GM19468 (cell line): ENCODE measurements around the gene P2RX2.

Experiments used
- ATAC-seq: cut with Tn5 transposase; IDR thresholded peaks from one replicate; pipeline ENCODE4 v1.9.1; 2021; ENCODE audit warnings: mild to moderate bottlenecking, moderate library complexity, moderate number of reproducible peaks; ENCODE audit not compliant: unreplicated experiment; ENCODE audit errors: extremely low read depth

Gene P2RX2

DNA sequence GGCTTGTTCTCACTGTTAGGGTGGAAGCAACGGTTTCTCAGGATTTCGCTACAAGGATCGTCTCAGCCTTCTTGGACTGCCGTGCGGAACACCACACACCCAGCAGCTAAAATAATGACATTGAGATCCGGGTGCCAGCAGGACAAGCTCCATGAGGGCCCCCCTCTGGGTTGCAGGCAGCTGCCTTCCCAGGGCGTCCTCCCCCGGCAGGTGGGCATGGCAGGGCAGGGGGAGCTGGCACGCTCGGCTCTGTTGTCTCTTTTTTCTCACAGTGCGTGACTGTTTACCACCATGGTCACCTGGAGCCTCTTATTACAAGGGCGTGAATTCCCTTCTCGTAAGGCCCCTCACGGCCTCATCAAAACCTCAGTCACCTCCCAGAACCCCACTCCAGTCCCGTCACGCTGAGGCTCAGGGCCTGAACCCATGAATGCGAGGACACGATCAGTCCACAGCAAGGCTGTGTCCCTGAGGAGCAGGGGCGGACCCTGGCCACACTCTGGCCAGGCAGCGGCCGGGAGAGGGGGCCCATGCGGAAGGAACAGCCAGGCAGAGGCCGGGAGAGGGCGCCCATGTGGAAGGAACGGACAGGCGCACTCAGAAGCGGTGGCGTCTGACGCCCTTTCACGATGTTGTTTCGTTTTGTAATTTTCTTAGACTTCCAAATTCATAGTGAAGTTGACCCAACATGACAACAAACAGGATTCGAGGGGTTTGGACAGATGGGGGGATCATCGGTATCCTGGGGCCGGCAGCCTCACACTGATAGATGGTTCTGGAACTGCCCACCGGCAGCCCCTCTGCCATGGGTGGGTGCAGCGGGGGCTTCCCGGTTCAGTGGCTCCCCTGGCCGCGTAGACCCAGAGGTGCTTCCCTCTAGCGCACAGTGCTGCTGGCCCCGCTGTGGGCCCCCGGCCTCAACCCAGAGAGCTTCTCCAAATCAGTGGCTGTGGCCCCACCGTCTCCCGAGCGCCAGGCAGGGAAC, 18.2 kb upstream of the P2RX2 start:
- no peak for ATAC-seq

DNA sequence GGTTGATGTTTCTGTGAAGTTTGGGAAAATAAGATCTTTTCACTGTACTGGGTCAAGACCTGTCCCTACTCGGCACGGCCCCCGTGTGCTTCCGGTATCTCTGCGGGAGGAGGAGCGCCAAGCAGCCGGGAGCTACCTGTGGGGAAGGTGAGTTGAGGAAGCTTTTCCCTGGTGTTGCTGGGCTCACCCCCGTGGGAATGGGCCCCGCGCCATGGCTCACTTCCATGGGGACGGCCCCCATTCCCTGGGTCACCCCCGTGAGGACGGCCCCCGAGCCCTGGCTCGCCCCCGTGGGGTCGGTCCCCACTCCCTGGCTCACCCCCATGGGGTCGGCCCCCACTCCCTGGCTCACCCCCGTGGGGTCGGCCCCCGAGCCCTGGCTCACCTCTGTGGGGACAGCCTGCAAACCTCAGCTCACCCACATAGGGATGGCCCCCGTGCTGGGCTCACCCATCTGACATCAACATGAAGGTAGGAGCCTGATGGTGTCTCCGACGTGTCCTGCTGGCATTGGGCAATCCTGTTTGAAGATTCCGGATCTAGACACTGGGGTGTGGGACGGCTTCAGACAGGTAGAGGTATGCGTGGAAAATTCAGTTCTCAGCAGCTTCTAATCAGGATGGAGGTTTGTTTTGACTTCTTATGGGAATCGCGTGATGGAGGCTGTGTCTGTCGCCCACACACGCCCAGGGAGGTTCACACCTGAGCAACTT, 17.2 kb upstream of the P2RX2 start:
- no peak for ATAC-seq

- no peak for ATAC-seq
These were observed 15.9 kb upstream of the P2RX2 start for GRCh38 chr12:132602572-132603239.

DNA sequence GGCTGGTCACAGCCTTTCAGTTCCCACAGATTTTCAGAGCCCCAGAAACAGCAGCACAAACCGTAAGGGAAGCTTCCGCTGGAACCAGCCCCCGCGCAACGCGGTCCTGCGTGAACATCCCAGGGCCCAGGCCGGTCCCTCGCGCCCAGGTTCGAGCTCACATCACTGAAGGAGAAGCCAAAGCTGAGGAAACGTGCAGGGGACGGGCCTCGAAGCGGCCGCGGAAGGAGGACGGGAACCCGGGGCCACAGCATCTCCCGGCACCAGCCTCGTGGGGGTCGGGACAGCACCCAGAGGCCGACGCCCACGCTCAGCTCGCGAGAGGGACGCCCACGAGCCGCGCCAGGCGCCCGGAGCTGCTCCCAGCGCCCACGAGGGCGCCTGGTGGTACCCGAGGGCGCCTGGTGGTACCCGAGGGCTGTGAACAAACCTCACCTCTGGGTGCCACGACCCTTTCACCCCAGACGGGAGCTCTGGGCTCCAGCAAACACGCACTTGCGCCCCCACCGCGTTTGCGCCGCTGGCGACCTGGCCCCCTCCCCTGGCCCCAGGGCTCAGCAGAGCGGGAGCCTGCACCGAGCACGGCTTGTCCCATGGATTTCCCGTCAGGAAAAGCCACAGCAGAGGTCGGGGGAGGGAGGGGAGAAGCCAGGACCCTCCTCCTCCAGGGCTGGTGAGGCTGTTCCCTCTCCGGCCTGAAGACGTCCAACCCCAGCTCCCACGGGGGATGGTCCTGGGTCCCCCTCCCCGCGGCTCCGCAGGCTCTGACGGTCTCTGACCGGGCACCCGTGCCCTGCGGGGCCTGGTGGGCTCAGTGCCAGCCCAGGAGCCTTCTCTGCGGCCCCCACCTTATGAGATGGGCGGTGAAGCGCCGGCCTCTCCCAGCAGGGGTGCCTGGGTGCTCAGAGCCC, 15.1 kb upstream of the P2RX2 start:
- no peak for ATAC-seq

DNA sequence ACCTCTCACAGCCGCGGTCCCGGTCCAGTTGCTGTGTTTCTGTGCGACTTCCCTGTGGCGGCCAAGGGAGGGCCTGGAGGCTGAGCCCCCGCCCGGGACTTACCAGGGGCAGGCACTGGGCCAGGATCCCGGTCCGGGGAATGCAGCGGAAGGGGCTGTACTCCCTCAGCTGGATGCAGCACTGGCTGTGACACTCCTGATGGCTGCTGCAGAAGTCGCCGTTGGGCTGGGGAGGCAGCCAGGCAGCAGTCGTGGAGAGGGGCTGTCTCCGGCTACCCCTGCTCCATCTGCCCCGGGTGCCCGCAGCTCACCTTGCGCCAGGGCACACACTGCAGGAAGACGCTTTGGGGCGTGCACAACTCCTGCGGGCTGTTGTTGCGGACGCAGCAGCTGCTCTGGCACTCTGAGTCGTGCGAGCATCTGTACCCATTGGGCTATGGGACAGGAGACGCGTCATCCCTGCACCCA, 14.4 kb upstream of the P2RX2 start:
- ATAC-seq, result no peak

DNA sequence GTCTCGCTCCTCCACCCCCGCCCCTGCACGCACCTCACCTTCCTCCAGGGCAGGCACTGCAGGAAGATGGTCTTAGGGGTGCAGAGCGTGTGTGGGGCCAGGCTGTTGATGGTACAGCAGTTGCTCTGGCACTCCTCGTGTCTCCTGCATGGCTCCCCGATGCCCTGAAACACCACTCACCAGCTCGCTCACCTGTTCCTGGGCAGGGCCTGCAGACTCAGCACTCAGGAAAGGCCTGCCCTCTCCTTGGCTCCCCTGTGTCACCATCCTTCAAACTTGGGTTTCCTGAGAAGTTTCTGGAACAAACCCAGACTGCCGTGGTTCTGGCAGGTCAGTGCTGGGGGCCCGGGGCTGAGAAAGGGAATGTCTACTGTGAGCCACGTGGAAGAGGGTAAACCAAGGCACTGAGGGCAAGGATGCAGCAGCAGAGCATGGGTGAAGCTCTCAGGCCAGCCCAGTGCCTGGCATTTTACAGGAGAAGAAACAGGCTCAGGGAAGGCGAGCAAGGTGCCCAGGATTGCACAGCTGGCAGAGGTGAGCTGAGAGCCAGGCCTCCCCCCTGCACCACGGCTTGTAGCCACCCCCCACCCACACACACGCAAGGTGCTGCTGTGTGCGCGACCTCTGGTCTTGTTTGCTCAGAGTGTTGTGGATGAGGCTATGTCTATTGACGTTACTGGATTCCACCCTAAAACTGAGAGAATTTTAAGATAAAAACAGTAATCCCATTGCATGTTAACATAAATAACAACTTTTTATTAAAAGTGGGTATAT, 13.7 kb upstream of the P2RX2 start:
- ATAC-seq, result no peak

- ATAC-seq, result no peak
These were observed 12.7 kb upstream of the P2RX2 start for GRCh38 chr12:132605892-132606291.

DNA sequence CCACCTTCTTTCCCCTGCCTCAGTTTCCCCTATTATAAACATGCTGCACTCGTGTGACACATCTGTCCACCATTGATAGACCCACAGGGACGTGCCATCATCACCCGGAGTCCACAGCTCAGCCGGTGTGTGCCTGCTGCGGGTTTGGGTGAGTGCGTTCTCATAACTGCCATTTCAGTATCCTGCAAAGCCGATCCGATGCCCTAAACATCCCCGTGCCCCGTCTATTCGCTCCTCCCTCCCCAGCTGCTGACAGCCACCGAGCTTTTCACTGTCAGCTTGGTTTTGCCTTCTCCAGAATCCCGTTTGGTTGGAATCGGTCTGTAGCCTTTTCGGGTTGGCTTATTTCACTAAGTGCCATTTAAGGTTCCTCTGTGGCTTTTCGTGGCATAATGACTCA, 12.1 kb upstream of the P2RX2 start:
- no peak for ATAC-seq

GRCh38 chr12:132606927-132607326, 11.6 kb upstream of the P2RX2 start:
- ATAC-seq, result no peak

GRCh38 chr12:132608231-132609171, 10.1 kb upstream of the P2RX2 start:
- no peak for ATAC-seq

DNA sequence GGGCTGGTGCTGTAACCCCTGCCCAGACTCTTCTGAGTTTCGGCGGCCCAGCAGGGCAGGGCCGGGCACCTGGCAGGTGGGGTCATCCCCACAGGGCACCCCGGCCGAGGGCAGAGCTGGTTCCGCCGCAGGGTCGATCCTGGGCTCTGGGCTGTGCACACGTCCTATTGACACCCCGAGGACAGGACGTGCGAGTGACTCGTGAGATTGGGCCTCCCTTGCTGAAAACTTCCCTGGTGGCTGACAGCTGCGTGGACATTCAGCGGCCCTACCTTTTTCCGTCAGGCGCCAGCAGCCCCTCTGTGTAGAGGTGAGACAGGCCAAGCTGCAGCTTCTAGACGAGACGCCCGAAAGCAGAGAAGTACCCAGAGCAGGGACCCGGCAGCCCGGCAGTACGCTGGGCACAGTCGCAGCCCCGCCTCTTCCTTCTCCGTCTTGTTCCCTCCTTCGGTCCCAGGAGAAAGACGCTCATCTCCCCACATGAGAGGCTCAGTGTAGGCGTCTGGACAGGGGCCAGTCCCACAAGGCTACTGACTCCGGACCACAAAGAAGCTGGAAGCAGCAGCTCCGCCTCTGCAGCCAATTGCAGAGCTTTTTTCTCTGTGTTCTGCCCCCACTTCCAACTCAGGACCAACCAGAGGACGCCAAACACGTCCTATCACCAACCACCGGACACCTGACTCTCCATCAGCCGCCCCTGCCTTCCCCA, 8.4 kb upstream of the P2RX2 start, which contains the start of gene LRCOL1:
LRCOL1 (minus strand) TSS at position 532 of the 709 bp plus-strand sequence. CDS start 4,331 bp downstream, outside the sequence.
- ATAC-seq, result no peak

GRCh38 chr12:132610866-132611602, 7.5 kb upstream of the P2RX2 start:
- no peak for ATAC-seq

GRCh38 chr12:132611620-132612019, 7.0 kb upstream of the P2RX2 start:
- no peak for ATAC-seq

GRCh38 chr12:132614029-132614428, 4.5 kb upstream of the P2RX2 start:
- no peak for ATAC-seq

- no peak for ATAC-seq
These were observed 3.6 kb upstream of the P2RX2 start for GRCh38 chr12:132614861-132615578.

GRCh38 chr12:132615579-132616038, 3.0 kb upstream of the P2RX2 start:
- ATAC-seq, result no peak
